Central memory CD8-positive, alpha-beta T cell (primary cell): Measurements from ENCODE around the gene ISL2.

ENCODE experiments used
- ATAC-seq: fragments of 150-1000 bp; cut with Tn5 transposase; replicated peaks from 2 replicates; pipeline ENCODE4 v1.10.0; 2022; ENCODE audit warnings: mild to moderate bottlenecking, moderate FRiP score, moderate number of reproducible peaks; ENCODE audit not compliant: poor library complexity, severe bottlenecking; ENCODE audit errors: extremely low read depth
- DNase-seq, 2 donors: peaks; one replicate each; pipeline ENCODE4 v3.0.0; 2021; ENCODE audit warnings: low spot score in 2 of 2
- H3K27ac Mint-ChIP-seq: one replicate; pipeline ENCODE4 v1.8.0; 2022; ENCODE audit warnings: low read depth, mild to moderate bottlenecking, moderate library complexity, mixed read lengths
- H3K27me3 Mint-ChIP-seq: one replicate; pipeline ENCODE4 v1.8.0; 2022; ENCODE audit warnings: mixed read lengths
- H3K36me3 Mint-ChIP-seq: one replicate; pipeline ENCODE4 v1.8.0; 2022; ENCODE audit warnings: mild to moderate bottlenecking, moderate library complexity, mixed read lengths; ENCODE audit not compliant: insufficient read depth
- H3K4me1 Mint-ChIP-seq: one replicate; pipeline ENCODE4 v1.8.0; 2022; ENCODE audit warnings: mixed read lengths
- H3K4me3 Mint-ChIP-seq: one replicate; pipeline ENCODE4 v1.8.0; 2022; ENCODE audit warnings: mild to moderate bottlenecking, moderate library complexity, mixed read lengths
- H3K9me3 Mint-ChIP-seq: one replicate; pipeline ENCODE4 v1.8.0; 2022; ENCODE audit warnings: mixed read lengths

The ISL2 gene

DNA sequence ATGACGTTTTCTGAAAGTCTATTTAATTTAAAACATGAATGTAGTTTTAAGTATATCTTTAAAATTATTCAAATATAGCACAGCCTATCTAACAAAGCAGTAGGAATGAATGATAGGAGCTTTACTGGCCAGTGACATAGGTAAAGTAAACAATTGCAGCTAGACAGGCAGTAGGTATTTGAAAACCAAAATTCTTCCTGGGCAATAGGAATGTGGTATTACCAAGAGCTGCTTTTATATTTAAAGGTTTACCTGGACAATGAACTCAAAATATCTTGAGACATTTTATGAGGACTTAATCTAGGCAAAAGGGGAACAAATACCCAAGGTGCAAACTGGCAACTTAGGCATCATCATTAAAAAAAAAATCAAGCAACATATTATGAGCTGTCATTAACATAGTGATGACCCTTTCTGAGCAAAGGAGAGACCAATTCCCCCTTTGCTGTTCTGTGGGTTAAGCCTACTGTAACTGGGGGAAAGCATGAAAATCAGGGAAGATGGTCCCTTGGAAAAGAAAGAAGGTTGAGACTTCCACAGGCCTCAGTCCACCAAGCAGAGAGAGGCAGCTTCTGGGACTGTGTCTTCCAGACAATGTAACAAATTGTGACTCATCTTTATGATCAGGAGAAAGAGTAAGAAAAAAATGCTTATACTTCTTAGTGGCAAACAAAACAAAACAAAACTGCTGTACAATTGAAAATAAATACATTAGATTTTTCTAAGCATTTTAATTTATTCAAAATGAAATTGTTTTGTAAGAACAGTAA lies 12.9 kb downstream of the ISL2 start:
- Mint-ChIP-seq H3K9me3 (no peaks in the 10 kb centered on the region), H3K27ac (no peak overlapping the region), H3K27me3 (peaks cover 24% of the 10 kb centered on the region), H3K36me3 (peaks cover 8% of the 10 kb centered on the region), H3K4me3 (no peak overlapping the region), H3K4me1 (peaks cover 11% of the 10 kb centered on the region)
- no peak for ATAC-seq
- no peak for DNase-seq

DNA sequence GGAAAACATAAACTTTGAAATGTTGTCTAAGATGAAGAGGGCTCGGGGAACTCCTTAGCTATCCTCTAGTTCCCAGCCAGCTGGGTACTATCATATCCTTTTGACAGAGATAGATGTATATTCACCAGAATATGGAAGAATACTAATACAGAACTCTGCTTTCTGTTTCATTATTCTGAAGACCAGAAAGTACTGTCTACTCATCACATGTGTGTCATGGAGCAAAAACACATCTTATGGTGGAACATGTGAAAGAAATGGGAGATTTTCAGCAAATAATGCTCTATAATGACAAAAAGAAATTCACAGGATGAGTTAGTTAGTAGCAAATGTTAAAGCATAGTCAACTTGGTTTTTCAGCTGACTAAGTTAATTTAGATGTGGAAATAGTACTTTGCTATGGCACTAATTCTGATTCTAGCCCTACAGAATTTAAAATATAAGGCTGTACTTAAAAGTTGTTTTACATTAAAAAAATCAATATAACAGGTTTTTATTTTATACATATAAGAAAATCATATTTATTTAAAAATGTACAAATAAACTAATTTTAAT lies 16.5 kb downstream of the ISL2 start:
- Mint-ChIP-seq H3K9me3 (no peaks in the 10 kb centered on the region), H3K36me3 (peaks cover 5% of the 10 kb centered on the region), H3K4me3 (no peak overlapping the region), H3K27me3 (peaks cover 1% of the 10 kb centered on the region), H3K4me1 (no peaks in the 10 kb centered on the region), H3K27ac (no peak overlapping the region)
- no peak for ATAC-seq
- no peak for DNase-seq

DNA sequence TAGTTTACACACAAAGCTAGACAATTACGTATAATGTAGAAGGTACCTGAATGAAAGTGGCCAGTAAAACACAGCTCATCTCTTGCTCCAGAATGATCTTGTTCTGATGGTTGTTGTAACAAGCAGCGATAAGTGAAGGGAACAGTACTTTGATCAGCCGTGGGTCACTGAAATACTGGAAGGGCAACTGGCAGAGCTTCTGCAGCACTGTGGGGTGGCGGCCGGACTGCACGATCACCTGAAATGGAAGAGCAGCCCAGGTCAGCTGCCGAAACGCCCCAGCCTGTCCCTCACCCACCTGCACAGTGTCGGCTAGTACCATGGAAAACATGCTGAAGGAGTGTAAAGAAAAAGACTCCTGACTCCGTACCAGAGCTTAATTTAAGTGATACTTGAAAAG lies 17.3 kb downstream of the ISL2 start:
- H3K4me3 Mint-ChIP-seq: no peak overlapping the region
- H3K4me1 Mint-ChIP-seq: no peaks in the 10 kb centered on the region
- H3K27ac Mint-ChIP-seq: no peak overlapping the region
- H3K9me3 Mint-ChIP-seq: no peaks in the 10 kb centered on the region
- no peak for ATAC-seq
- DNase-seq: no peak
- H3K27me3 Mint-ChIP-seq: no peaks in the 10 kb centered on the region
- H3K36me3 Mint-ChIP-seq: peaks cover 2% of the 10 kb centered on the region

DNA sequence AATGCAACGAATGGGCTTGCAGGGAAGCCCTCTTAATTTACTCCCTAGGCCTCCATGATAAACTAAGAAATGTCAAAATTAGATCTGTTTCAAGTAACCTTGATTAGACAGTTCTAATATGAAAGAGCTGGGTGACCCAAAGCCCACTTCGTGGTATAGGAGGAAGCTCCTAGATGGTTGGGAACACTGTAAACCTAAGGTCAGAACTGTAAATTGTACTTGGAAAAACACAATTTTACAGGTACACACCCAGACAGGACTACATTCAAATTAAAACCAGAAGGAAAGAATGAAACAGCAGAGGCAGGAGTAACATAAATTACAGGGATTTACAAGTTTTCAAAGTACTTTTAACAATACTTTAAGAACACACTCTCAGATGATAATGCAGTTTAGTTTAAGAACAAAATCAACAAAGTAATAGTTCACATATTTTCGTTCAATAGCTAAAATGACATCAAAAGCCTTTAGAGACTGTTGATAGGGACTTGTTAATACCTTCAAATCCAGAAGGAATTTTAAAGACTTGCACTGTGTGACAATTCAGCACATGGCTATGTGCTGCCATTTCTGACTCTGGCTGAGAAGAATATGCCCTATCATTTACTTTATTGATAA lies 18.4 kb downstream of the ISL2 start:
- ATAC-seq (no peak), DNase-seq (no peak)
- Mint-ChIP-seq H3K4me1 (no peaks in the 10 kb centered on the region), H3K36me3 (peaks cover 2% of the 10 kb centered on the region), H3K4me3 (no peak overlapping the region), H3K27ac (no peak overlapping the region), H3K27me3 (no peaks in the 10 kb centered on the region), H3K9me3 (no peaks in the 10 kb centered on the region)

DNA sequence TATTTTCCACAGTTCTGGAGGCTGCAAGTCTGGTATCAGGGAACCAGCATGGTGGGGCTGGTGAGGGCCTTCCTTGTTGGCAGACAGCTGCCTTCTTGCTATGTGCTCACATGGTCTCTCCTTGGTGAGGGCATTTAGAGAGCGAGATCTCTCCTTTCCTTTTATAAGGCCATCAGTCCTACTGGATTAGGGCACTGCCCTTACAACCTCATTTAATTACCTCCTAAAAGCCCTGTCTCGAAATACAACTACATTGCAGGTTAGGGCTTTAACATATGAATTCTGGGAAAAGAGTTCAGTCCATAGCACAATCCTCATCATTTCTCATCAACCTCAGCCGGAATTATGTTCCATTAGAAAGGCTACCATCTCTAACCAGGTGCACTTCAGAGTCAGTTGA lies 21.9 kb downstream of the ISL2 start:
- Mint-ChIP-seq H3K9me3 (no peaks in the 10 kb centered on the region), H3K27ac (no peak overlapping the region), H3K4me1 (no peaks in the 10 kb centered on the region), H3K27me3 (no peaks in the 10 kb centered on the region), H3K4me3 (no peak overlapping the region), H3K36me3 (peaks cover 2% of the 10 kb centered on the region)
- DNase-seq: no peak
- ATAC-seq: no peak

DNA sequence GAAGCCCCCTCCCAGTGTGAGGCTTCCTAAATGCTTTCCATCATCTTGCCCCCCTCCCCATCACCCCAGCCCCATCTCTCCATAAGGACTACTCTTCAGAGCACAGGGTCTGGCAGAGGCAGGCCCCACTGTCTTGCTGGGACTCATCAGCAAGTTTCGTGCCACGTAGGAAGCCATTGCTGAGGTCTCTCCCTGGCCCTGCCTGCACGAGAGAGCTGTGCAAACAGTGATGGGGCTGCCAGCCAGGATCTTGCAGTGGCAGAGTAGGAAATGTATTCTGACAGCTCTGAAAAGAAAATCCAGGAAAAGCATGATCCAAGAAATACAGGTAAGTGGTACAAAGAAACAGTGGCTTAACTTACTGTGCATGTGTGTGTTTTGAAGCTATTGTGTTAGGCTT lies 22.6 kb downstream of the ISL2 start:
- Mint-ChIP-seq H3K27ac (no peak overlapping the region), H3K4me3 (no peak overlapping the region), H3K27me3 (no peaks in the 10 kb centered on the region), H3K9me3 (no peaks in the 10 kb centered on the region), H3K4me1 (no peaks in the 10 kb centered on the region), H3K36me3 (peaks cover 2% of the 10 kb centered on the region)
- ATAC-seq (no peak), DNase-seq (no peak)

DNA sequence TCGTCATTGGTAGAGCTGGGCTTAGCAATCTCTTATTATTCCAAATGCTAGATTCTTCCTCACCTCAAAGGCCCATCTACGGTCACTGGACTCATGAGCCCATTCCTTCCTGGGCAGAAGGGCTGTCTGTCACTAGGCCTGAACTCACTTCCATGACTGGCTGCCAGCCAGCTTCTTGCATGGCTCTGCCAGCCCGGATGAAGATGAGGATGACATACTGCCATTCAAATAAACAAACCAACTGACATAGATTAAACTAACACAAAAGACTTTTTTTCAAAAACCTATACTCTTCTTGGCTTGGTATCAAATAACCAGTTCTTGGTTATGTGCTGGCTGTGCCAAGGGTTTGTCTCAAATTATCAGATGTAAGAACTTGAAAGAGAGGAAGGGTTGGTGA lies 23.8 kb downstream of the ISL2 start:
- Mint-ChIP-seq H3K27ac (no peak overlapping the region), H3K36me3 (peaks cover 2% of the 10 kb centered on the region), H3K27me3 (no peaks in the 10 kb centered on the region), H3K4me3 (no peak overlapping the region), H3K4me1 (no peaks in the 10 kb centered on the region), H3K9me3 (no peaks in the 10 kb centered on the region)
- ATAC-seq (no peak), DNase-seq (no peak)

DNA sequence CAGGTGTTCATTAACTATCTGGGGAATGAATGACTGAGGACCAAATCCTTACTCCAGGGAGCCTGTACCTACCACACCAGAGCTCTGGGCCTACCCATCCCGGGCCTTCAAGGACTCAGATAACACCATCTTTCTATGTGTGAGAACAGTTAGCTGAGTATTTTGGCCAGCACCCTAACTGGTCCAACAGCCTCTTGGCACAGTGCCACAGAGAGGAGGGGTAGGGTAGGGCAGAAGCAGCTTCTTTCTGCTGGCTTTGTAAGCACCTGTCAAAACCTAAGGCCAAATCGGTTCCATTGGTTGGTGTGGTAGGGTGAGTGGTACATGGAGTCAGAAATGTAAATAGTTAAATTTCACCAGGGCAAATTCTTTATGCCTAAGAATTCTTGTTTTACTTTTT lies 26.7 kb downstream of the ISL2 start:
- no peaks in the 10 kb centered on the region for H3K9me3 Mint-ChIP-seq
- no peaks in the 10 kb centered on the region for H3K4me1 Mint-ChIP-seq
- no peaks in the 10 kb centered on the region for H3K36me3 Mint-ChIP-seq

DNA sequence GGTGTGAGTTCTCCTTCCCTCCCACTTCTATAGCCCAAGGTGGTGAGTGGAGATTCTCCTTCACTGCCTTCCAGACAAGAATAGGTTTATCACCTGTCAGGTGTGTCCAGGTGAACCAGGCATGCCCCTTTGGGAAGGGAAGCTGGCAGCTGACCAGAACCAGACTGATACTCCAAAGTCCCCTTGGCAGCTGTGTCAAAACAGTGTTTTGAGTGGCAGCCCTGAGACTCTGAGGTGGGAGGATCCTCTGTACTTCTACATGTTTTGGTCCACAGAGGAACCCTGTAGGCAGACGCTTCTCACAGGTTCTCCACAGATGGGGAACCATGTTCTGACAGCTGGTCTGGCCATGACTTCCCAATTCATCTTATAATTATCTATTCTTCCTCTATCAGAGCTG lies 30.1 kb downstream of the ISL2 start:
- Mint-ChIP-seq H3K4me3 (no peak overlapping the region), H3K9me3 (no peaks in the 10 kb centered on the region)
- no peak for ATAC-seq

More for the DNA sequence above, 26.7 kb downstream of the ISL2 start:
- DNase-seq: no peak
- Mint-ChIP-seq H3K27ac (no peak overlapping the region), H3K27me3 (no peaks in the 10 kb centered on the region), H3K4me3 (no peak overlapping the region)
- ATAC-seq: no peak

DNA sequence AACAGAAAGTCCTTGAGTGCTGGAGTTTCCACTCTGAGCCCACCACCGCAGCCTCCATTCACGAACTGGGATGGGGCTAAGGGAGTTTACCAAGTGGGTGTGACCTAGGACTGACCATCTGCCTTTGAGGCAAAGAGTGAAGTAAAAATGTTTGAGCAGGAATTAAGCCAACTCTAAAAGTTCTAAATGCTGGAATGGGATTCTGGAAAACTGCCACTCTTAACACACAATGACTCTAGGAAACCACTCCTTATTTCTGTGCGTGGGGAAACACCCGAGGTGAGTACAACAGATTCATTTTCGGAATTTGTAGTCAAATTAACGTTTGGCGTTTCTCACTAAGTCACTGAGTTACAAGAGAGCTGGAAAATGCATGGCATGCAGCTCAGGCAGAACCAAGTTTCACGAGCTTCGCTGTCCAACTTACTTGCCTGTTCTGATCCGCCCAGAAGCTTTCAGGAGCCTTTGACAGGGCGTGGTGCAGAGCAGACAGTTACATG lies 31.6 kb downstream of the ISL2 start:
- ATAC-seq (no peak), DNase-seq (no peak)
- no peak overlapping the region for H3K27ac Mint-ChIP-seq
- H3K36me3 Mint-ChIP-seq: peaks cover 8% of the 10 kb centered on the region
- H3K4me3 Mint-ChIP-seq: no peak overlapping the region
- no peaks in the 10 kb centered on the region for H3K4me1 Mint-ChIP-seq
- H3K9me3 Mint-ChIP-seq: no peaks in the 10 kb centered on the region
- no peaks in the 10 kb centered on the region for H3K27me3 Mint-ChIP-seq

More for the DNA sequence above, 30.1 kb downstream of the ISL2 start:
- no peak for DNase-seq
- H3K36me3 Mint-ChIP-seq: peaks cover 2% of the 10 kb centered on the region
- H3K27ac Mint-ChIP-seq: no peak overlapping the region
- H3K4me1 Mint-ChIP-seq: no peaks in the 10 kb centered on the region
- H3K27me3 Mint-ChIP-seq: no peaks in the 10 kb centered on the region

DNA sequence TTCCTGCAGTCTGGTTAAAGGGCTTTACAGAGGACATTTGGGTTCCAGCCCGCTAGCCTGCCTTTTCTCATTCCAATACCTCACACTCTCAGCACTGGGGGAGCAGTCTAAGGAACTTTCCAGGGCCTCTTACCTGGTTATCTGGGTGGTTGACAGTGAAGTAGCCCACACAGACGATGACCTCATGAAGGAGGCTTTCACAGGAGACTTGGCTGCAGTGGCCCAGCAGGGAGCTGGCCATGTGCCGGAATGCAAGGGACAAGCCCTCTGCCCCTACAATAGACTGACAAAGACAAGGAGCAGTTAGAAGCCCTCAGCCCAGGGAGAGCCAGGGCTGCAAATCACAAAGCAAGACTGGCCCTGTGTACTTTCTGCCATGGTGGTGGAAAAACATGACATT lies 39.5 kb downstream of the ISL2 start:
- Mint-ChIP-seq H3K27me3 (no peaks in the 10 kb centered on the region), H3K4me1 (no peaks in the 10 kb centered on the region), H3K27ac (no peak overlapping the region), H3K36me3 (peaks cover 13% of the 10 kb centered on the region), H3K4me3 (no peak overlapping the region), H3K9me3 (no peaks in the 10 kb centered on the region)
- ATAC-seq: no peak
- DNase-seq: no peak

DNA sequence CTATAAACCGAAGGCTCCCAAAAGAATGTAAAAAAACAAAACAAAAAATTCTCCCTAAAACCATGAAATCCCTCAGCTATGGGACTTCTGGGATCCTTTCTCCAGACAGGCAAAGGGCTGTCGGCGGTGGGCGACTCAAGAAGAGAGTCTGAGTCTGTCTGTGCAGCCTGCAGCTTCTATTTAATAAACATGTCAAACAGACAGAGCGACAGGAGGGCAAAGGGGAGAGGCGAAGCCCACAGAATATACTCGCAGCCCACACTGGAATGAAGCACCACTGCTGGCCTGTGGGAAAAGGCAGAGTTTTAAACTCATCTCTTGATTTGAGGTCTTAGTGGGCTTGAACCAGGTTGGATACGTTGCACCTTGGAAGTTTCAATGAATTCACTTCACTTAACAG lies 40.2 kb downstream of the ISL2 start:
- H3K9me3 Mint-ChIP-seq: no peaks in the 10 kb centered on the region
- no peak for ATAC-seq
- DNase-seq: no peak
- H3K27ac Mint-ChIP-seq: no peak overlapping the region
- no peak overlapping the region for H3K4me3 Mint-ChIP-seq
- H3K36me3 Mint-ChIP-seq: peaks cover 11% of the 10 kb centered on the region
- no peaks in the 10 kb centered on the region for H3K4me1 Mint-ChIP-seq
- H3K27me3 Mint-ChIP-seq: no peaks in the 10 kb centered on the region

DNA sequence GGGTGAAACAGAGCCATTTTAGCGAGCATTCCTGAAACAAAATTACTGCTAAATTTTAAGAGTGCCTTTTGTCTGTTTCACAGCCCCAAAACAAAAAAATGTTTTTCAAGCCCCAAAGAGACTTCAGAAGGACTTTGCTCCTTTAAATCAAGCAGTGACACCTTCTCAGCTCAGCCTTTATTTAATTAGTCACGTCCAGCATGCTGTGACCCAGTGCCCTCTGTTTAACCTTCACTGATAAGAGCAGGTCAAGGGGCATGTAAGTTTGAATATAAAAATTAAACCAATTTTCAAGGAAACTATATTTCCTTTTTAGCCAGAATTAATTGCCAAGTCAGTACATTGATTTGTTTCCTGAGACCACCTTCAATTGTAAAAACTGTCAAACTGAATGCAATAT lies 40.6 kb downstream of the ISL2 start:
- Mint-ChIP-seq H3K4me1 (no peaks in the 10 kb centered on the region), H3K4me3 (no peak overlapping the region), H3K9me3 (no peaks in the 10 kb centered on the region), H3K36me3 (peaks cover 9% of the 10 kb centered on the region), H3K27ac (no peak overlapping the region), H3K27me3 (no peaks in the 10 kb centered on the region)
- no peak for ATAC-seq
- DNase-seq: no peak
